ENCODE results near the gene GJC1.

The GJC1 gene

DNA sequence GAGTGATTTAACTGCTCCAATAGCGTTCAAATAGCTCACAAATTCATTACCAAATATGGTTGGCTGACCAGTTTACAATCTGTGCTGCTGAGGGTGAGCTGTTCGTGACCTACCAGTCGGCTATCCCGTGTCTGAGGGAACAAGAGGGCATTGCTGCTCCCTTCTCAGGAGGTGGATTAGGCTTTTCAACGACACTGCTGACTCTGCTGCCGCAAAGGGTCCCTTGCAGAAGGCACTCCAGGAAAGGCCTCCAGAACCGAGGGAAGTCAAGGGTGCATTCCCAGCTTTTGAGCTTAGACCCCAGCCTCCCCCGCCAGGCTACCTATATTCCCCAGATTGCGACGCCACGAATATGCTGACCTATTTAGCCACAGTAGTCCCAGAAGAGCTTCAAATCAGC lies 32.3 kb downstream of the GJC1 start:
- DNase-seq, result no peak

- no peak for DNase-seq
These were observed 33.4 kb downstream of the GJC1 start for GRCh38 chr17:44796731-44797130.

DNA sequence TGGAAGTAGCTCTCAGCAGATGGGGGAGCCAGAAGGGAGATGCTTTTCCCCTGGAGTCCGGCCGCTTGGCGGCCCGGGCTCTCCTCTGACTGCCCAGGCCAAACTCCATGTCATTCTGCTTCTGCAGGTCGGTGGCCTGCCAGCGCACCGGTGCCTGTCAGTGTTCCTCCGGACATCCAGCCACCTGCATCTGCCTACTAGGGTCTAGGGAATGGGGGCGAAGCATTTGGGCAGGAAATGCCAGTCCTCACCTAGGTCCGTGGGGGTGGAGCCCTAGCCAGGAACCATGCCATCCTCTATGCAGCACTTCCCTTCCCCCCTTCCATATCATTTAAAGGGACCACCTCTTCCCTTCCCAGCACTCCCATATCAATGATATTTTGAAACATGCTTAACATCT lies 34.2 kb downstream of the GJC1 start:
- DNase-seq, result no peak

- DNase-seq, result no peak
These were observed 34.7 kb downstream of the GJC1 start for GRCh38 chr17:44795421-44795820.

GRCh38 chr17:44794851-44795413 lies 35.2 kb downstream of the GJC1 start:
- no peak for DNase-seq

DNA sequence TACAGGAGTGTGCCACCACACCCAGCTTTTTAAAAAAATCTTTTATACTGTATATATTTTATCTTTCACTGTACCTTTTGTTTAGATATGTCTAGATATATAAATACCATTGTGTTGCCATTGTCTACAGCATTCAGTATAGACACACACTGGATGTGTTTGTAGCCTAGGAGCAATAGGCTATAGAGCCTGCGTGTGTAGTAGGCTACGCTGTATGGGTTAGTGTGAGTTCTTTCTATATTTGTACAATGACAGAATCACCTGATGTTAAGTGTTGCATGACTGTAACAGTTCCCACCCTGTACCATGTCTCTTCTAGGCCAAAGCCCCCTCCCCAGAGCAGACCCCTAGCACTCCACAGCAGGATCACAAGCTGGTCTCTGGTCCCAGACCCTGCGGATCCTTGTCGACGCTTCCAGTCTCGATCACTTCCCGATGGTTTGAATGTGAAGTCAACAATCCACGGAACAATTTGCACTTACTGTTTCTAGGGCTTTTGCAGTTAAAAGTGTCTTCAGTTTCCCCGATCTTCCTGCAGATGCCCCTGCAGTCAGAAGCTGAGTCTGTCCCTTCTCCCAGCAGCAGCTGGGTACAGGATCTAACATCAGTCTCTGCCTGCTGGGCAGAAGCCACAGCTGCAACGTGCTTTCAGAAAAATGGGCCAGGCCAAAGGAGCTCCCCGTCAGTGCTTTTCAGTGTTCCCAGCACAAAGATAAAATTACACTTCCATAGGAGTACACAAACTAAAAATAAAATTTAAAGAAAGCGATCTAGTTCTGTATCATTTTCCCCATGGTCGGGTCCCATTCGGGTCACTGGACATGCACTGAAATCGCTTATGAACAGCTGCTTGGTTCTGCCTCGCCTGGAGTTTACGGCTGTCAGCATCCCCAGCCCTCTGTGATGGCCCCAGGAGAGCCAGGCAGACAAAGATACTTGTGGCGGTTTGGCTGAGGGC lies 35.9 kb downstream of the GJC1 start:
- no peak for DNase-seq

DNA sequence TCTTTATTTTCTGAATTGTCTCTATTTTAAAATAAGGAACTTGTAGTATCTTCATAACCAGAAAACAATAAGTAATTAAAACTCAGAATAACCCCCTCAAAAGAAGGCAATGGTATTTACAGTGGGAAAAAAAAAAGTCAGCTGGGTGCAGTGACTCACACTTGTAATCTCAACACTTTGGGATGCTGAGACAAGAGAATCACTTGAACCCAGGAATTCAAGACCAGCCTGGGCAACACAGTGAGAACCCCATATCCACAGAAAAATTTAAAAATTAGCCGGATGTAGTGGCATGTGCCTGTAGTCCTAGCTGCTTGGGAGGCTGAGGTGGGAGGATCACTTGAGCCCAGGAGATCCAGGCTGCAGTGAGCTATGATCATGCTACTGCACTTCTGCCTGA lies 37.8 kb downstream of the GJC1 start:
- no peak for DNase-seq

DNA sequence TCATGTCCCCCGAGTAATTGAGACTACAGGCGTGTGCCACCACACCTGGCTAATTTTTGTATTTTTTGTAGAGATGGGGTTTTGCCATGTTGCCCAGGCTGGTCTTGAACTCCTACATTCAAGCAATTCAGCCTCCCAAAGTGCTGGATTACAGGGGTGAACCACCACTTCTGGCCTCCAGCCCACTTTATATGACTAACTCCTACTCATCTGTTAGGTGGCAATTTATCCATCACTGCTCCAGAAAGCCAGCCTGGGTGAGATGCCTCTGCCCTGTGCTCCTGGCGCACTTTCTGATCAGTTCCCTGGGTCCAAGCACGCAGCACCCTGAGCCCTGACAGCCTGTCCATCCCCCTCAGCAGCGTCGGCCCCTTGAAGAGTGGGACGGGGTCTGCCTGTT lies 41.9 kb downstream of the GJC1 start:
- DNase-seq, result no peak

- no peak for DNase-seq
These were observed 42.7 kb downstream of the GJC1 start for GRCh38 chr17:44787271-44787940.

DNA sequence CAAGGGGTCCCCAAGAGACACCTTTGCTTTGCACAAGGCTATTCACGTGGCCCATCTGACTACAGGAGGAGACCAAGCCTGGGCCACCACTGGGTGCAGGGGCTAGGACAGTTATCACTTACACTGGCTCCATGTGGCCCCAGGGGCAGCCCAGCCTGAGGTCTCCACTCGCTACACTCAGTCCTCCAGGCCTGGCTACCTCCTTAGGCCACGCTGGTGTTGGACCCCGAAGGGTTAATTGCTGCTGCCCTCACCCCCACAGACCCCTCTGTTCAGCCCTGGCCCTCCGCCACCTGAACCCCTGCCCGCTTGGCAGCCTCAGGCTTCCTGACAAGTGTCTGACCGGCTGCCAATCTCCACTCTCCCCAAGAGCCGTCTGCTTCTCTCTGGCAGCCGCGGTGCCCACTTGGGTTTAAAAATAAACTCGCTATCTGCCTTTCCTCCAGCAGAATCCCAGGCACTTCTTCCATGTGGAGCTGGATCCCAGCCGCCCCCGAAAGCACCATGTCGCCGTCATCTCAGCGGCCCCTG lies 43.5 kb downstream of the GJC1 start:
- DNase-seq, result no peak

GRCh38 chr17:44785921-44786320 lies 44.2 kb downstream of the GJC1 start:
- no peak for DNase-seq

DNA sequence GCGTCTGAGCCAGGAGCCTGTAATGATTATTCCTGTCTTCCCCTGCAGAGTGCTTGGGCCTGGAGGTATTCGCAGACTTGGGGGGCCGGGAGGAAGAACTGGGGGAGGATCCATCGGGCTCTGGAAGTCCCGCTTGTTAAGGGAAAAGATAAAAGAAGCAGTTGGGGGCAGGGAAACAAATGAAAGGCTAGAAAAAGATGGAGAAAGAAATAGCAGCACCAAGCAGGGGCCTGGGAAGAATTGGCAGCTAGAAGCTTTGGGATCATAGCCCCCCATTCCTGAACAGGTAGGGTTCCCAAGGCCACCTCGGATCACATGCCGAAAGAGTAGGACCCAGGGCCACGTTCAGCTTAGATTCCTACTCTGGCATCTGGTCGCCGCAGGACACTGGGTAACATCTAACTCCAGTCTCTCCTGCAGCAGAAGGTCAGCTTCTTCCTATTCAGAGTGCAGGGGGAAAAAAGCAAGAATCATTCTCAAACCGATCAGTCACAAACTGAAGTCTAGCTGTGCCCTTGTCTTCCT lies 47.7 kb downstream of the GJC1 start:
- DNase-seq, result no peak

DNA sequence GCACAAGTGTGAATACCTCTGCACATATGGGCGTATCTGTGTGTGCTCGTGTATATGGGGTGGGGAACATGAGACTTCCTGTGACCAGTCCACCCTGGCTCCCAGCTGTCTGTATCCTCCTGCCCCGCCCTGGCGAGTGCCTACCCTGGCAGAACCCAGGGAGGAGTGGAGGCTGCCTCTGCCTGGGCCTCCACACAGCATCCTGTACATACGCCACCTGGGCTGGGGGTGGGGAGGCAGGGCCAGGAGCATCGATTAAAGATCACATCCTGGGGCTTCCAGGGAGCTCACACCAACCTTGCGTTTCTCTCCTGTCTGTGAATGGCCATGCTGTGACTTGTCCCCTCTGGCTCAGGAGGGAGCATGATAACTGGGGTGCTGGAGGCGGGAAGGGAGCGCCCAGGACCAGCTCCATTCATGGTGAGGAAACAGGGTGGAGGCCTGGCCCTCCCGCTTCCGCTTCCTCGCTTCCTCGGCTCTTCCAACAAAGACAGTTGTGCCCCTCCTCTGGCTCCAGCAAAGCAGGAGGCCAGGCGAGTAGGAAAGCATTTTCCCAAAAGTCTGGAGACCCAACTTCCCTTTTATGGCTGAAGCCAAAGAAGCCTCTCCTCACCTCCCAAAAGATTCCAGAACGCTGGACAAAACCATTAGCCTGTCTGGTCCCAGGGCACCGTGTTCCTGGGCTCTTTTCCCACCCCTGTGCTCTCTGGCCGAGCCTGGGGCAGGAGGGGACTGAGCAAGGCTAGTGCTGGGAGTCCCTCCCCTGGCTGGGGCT lies 48.3 kb downstream of the GJC1 start:
- no peak for DNase-seq

DNA sequence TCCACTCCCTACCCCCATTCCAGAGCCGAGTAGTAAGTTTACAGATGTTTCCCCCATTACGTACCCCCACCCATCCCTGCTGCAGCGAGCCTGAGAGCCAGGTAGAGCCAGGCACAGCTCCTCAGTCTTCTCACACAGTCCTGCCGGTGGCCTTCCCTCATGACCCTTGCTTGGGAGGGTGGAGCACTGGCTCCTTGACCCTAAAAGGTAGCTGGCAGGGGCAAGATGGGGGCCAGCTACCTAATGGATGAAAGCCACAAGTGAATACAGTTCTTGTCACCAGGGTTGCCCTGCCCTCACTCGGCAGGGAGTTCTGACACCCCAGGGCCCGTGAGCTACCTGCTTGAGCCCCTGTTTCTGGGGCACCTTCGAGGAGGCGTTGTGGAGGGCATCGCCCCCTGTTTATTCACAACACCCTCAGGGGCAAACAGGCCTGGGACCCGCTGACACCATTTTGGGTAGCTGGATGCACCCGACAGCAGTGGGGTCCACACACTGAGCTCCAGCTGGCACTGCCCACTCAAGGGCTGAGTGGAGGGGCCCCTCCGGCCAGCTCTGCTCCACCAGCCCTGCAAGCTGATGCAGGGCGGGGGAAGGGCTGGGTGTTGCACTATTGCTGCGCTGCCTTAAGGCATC lies 49.1 kb downstream of the GJC1 start:
- no peak for DNase-seq

DNA sequence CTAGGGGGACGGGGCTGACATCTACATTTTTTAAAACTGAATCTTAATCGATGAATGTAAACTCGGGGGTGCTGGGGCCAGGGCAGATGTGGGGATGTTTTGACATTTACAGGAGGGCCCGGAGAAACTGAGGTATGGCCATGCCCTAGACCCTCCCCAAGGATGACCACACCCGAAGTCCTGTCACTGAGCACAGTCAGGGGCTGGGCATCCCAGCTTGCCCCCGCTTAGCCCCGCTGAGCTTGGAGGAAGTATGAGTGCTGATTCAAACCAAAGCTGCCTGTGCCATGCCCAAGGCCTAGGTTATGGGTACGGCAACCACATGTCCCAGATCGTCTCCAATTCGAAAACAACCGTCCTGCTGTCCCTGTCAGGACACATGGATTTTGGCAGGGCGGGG lies 49.9 kb downstream of the GJC1 start:
- DNase-seq, result no peak

GRCh38 chr17:44779211-44780025 lies 50.7 kb downstream of the GJC1 start:
- DNase-seq, result peak; percentile 32

DNA sequence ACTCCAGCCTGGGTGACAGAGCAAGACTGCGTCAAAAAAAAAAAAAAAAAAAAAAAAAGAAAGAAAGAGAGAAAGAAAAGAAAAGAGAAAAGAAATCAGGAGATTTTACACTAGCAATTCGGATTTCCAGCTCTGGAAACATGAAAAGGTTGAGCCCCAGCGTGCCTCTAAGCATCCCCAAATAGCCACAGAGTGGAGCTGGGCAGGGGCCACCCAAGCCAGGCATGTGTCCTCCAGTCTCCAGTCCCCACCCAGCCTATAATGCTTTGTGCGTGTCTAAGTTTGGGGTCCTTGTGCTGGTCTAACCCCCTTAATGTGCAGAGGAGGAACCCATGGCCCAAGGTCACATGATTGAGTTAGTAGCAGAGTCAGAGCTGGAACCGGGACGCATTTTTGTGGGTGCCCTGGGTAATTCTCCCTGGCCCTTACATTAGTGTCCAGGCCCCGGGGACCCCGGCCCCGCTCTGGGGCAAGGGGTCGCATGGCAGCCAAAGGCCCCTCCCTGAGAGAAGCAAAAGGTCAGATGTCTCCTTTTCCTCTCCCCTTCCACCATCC lies 51.4 kb downstream of the GJC1 start:
- DNase-seq, result no peak

GRCh38 chr17:44777394-44778348 lies 52.4 kb downstream of the GJC1 start:
- no peak for DNase-seq

- no peak for DNase-seq
These were observed 53.3 kb downstream of the GJC1 start for GRCh38 chr17:44776628-44777393.

All from NCI-H187 treated with DMSO at 0.1 percent for 48 hours (cell line).